Loucy (cell line): ENCODE data around the gene ANKUB1.

Source experiments
- H2AFZ ChIP-seq: fragments of 200-600 bp; sonication (generic); 2 replicates; pipeline ENCODE4 v1.6.0; 2016; ENCODE audit warnings: antibody characterized with exemption, mild to moderate bottlenecking, low read length, moderate library complexity
- H3F3A ChIP-seq: fragments of 200-600 bp; 2 replicates; pipeline ENCODE4 v1.6.0; 2016; ENCODE audit warnings: antibody characterized with exemption, low read depth, mild to moderate bottlenecking
- H3K27me3 ChIP-seq: fragments of 200-600 bp; sonication (generic); 2 replicates; pipeline ENCODE4 v1.6.1; 2014; ENCODE audit warnings: low read length, mild to moderate bottlenecking; ENCODE audit not compliant: insufficient read depth, poor library complexity, severe bottlenecking
- H3K36me3 ChIP-seq: fragments of 200-600 bp; sonication (generic); 2 replicates; pipeline ENCODE4 v1.6.1; 2016; ENCODE audit warnings: low read length; ENCODE audit not compliant: insufficient read depth
- H3K4me1 ChIP-seq: fragments of 200-600 bp; sonication (generic); 2 replicates; pipeline ENCODE4 v1.5.1; 2014; ENCODE audit warnings: low read length, mild to moderate bottlenecking; ENCODE audit not compliant: insufficient read depth, poor library complexity, severe bottlenecking
- H3K4me2 ChIP-seq: fragments of 200-600 bp; sonication (generic); 2 replicates; pipeline ENCODE4 v1.6.0; 2014; ENCODE audit warnings: antibody characterized with exemption, low read length, low read depth, mild to moderate bottlenecking; ENCODE audit not compliant: poor library complexity, severe bottlenecking
- H3K4me3 ChIP-seq: fragments of 200-600 bp; sonication (generic); 2 replicates; pipeline ENCODE4 v1.5.1; 2014; ENCODE audit warnings: low read length, mild to moderate bottlenecking, mixed read lengths; ENCODE audit not compliant: poor library complexity, severe bottlenecking
- H3K79me2 ChIP-seq: fragments of 200-600 bp; sonication (generic); 2 replicates; pipeline ENCODE4 v1.6.1; 2014; ENCODE audit warnings: low read length; ENCODE audit not compliant: insufficient read depth
- H3K9ac ChIP-seq: fragments of 200-600 bp; sonication (generic); 2 replicates; pipeline ENCODE4 v1.6.0; 2014; ENCODE audit warnings: mild to moderate bottlenecking, low read depth, low read length, moderate library complexity; ENCODE audit not compliant: poor library complexity, severe bottlenecking
- H3K9me2 ChIP-seq: fragments of 200-600 bp; sonication (generic); replicated peaks from 2 replicates; pipeline ENCODE4 v1.6.1; 2016; ENCODE audit warnings: low read depth, low read length, mixed read lengths
- H3K9me3 ChIP-seq: fragments of 200-600 bp; sonication (generic); 2 replicates; pipeline ENCODE4 v1.6.1; 2014; ENCODE audit warnings: mild to moderate bottlenecking, antibody characterized with exemption, low read length, low read depth; ENCODE audit not compliant: insufficient read depth
- H4K20me1 ChIP-seq: fragments of 200-600 bp; sonication (generic); 2 replicates; pipeline ENCODE4 v1.6.0; 2014; ENCODE audit warnings: antibody characterized with exemption, low read length, mild to moderate bottlenecking; ENCODE audit not compliant: insufficient read depth, poor library complexity, severe bottlenecking
- CTCF ChIP-seq: fragments of 200-600 bp; sonication (generic); conservative IDR thresholded peaks from 2 replicates; pipeline ENCODE4 v1.5.1; 2014; ENCODE audit warnings: mild to moderate bottlenecking, antibody characterized with exemption, low read length
- EZH2phosphoT487 ChIP-seq: fragments of 200-600 bp; IDR thresholded peaks from 2 replicates; pipeline ENCODE4 v1.6.1; 2018; ENCODE audit warnings: antibody characterized with exemption, mild to moderate bottlenecking, moderate library complexity, borderline replicate concordance

ANKUB1 gene

GRCh38 chr3:149833241-149833640, 40.9 kb upstream of the ANKUB1 start:
- no peak overlapping the region for H3K9ac ChIP-seq
- no peak overlapping the region for H3K4me2 ChIP-seq
- no peak overlapping the region for H3K4me3 ChIP-seq
- H4K20me1 ChIP-seq = no peaks in the 10 kb centered on the region
- peaks cover 27% of the 10 kb centered on the region; the same call in 1 of the 2 replicates for H3K9me3 ChIP-seq
- no peak overlapping the region for H2AFZ ChIP-seq
- no peaks in the 10 kb centered on the region for H3K27me3 ChIP-seq
- H3K79me2 ChIP-seq = peaks cover 41% of the 10 kb centered on the region; the same call in 1 of the 2 replicates
- H3K4me1 ChIP-seq = no peaks in the 10 kb centered on the region
- no peaks in the 10 kb centered on the region for H3F3A ChIP-seq
- no peaks in the 10 kb centered on the region for H3K36me3 ChIP-seq
- TF ChIP-seq EZH2phosphoT487 (no peak), CTCF (no peak)
- H3K9me2 ChIP-seq = no peaks in the 10 kb centered on the region

- Histone ChIP-seq H3K36me3 (no peaks in the 10 kb centered on the region), H3F3A (no peaks in the 10 kb centered on the region), H2AFZ (no peak overlapping the region), H3K9ac (no peak overlapping the region), H3K9me2 (no peaks in the 10 kb centered on the region), H3K4me2 (no peak overlapping the region), H3K4me3 (no peak overlapping the region), H3K79me2 (peaks cover 43% of the 10 kb centered on the region; the same call in 1 of the 2 replicates), H3K4me1 (no peaks in the 10 kb centered on the region), H4K20me1 (no peaks in the 10 kb centered on the region), H3K27me3 (no peaks in the 10 kb centered on the region), H3K9me3 (peaks cover 27% of the 10 kb centered on the region; the same call in 1 of the 2 replicates)
- TF ChIP-seq EZH2phosphoT487 = no peak
- no peak for TF ChIP-seq CTCF
Observed at GRCh38 chr3:149832086-149832485, 39.7 kb upstream of the ANKUB1 start.

- peaks cover 50% of the 10 kb centered on the region; the same call in 1 of the 2 replicates for H3K79me2 ChIP-seq
- H4K20me1 ChIP-seq = peaks cover 3% of the 10 kb centered on the region
- H3F3A ChIP-seq = no peaks in the 10 kb centered on the region
- H3K4me2 ChIP-seq = no peak overlapping the region
- H3K27me3 ChIP-seq = no peaks in the 10 kb centered on the region
- peaks cover 27% of the 10 kb centered on the region; the same call in 1 of the 2 replicates for H3K9me3 ChIP-seq
- H3K4me1 ChIP-seq = no peaks in the 10 kb centered on the region
- H3K36me3 ChIP-seq = no peaks in the 10 kb centered on the region
- H3K9ac ChIP-seq = no peak overlapping the region
- H3K4me3 ChIP-seq = no peak overlapping the region
- no peak for TF ChIP-seq EZH2phosphoT487
- TF ChIP-seq CTCF = no peak
- H2AFZ ChIP-seq = no peak overlapping the region
- no peaks in the 10 kb centered on the region for H3K9me2 ChIP-seq
Observed at GRCh38 chr3:149831321-149831720, 39.0 kb upstream of the ANKUB1 start.
